ENCODE measurements around the gene EMP3.

Gene EMP3

DNA sequence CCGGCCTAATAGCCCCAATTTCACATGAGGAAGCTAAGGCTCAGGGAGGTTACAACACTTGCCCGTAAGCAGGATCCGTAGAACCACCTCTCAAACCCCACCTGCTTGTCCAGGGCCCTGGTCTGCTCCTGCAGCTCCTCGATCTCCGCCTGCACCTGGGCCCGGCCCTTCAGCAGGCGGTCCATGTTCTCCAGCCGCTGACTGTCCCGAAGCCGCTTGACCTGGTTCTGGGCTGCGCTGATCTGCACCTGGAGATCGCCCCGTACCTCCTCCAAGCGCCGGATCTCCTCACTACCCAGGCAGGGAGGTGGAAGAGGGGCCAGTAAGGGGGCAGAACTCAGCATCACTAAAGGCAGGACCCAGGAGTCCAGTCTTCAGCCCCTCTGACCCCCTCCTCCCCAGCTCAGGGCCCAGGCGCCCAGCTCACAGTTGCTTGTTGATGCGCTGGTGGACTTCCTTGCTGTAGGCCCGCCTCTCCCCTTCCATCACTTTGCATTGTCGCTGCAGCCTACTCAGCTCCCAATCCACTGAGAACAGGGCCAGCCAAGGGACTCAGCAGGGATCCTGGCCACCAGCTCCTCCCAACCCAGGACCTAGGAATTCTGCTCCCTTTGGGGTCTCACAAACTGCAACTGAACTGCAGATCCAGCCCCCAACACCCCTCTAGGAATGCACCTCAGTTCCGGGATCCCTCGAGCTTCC is 6.9 kb upstream of the EMP3 start:
- no peak for DNase-seq

DNA sequence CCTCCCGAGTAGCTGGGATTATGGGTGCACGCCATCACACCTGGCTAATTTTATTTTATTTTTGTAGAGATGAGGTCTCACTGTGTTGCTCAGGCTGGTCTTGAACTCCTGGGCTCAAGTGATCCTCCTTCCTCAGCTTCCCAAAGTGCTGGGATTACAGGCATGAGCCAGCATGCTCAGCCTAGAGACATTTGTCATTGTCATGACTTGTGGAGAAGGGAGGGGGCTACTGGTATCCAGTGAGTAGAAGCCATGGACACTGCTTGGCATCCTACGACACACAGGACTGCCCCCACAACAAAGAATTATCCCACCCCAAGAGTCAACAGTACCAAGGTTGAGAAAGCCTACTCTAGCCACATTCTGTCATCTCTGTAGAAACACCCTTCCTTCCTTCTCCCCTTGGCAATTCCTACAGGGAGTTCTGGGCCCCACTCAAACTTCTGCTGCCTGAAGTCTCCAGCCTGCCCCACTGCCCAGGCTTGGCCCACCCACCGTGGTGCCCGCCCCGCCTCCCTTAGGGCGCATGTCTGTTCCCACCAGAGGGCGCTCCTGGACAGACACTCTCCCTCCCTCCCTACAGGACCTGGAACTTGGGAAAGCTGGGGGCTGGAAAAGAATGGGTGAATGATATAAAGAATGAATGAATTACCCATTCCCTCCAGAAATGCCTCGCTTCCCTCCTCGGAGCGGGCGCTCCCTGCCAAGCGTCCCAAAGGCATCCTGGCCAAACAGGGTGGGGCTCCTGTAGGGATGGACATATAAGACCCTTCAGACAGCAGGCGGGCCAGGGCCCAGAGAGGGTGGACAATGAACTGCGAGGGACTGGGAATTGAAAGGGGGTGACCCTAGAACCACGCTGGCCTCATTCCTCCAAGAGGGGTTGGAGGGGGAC is 5.5 kb upstream of the EMP3 start:
- peak; percentile 27 to 49 for DNase-seq

DNA sequence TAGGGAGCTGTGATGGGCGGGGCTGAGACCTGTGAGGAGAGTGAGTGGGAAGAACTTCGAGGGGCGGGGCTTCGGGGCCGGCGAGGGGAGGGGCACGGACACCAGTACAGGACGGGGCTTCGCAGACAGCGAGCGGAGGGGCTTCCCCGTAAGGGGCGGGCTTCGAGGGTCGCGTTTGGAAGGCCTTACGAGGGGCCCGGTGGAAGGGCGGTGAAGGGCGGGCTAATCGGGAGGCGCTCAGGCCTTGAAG is 4.1 kb upstream of the EMP3 start:
- DNase-seq, result peak; percentile 82 to 93

DNA sequence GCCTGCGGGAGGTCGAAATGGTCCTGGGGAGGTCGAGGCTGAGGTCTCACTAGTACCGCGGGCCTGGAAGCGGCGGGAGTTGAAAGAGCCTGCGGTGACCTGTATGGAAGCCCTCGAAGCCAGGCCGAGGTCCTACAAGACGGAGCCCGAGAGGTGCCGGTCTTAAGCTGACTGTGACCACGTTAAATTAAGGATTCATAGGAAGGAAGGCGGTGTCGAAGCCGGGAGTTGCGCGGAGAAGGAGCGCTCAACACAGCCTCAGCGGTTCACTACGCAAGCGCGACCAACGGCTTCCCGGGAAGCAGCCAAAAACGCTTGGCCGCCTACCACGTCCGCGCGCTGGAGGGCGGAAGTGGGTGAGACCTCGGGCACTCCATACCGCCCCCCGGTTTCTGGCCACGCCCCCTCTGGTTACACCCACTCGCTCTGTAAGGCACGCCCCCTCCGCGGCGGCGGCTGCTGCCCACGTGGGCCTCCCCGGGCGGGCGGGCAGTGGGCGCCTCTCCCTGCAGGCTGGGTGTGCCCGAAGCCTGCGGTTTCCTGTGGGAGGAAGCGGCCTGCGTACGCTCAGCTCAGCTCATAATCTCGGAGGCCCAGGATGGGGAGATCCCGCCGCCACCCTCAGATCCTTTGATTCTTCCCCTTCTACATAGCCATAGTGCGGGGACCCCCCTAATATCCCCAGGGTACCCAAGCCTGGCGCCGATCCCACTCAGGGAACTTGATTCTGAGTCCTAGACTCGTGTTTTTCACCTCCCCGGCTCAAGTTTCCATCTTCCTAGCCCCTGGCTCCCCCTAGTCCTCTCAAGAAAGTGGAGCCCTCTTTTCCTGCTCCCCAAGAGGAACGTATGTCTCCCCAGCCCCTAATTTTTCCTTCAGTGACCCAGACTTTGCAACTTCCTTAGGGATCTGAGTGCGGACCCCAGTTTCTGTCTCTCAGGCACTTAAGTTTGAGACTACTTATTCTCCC is 3.4 kb upstream of the EMP3 start:
- DNase-seq, result peak; percentile 76 to 90

DNA sequence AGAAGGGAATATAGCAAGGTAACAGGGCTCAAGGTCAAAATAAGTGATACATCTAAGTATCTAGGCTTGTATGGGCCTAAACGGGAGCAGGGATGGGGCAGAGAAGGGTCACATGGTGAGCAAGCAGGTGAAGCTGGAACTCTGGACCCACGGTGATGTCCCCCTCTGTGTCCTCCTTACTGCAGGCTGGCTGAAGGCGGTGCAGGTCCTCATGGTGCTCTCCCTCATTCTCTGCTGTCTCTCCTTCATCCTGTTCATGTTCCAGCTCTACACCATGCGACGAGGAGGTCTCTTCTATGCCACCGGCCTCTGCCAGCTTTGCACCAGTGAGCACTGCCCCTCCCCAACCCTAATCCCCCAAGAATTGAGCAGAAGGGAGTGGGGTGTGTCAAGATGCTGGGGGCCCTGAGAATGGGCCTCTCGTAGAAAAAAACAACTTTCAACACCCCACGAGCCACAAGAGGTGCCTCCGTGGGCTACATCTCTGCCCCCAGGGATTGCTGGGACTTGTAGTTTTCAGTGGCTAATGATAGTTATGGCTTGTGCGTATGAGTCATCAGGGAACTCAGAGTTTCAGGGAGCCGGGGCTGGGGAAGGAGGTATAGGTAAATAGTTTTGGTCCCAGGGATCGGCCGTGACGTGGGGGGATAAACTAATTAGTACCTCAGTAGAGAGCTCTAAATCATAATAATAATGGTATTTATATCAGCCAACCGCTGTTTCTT is 4.0 kb downstream of the EMP3 start:
- peak in 1 of 2 experiments; percentile 19 for DNase-seq

DNA sequence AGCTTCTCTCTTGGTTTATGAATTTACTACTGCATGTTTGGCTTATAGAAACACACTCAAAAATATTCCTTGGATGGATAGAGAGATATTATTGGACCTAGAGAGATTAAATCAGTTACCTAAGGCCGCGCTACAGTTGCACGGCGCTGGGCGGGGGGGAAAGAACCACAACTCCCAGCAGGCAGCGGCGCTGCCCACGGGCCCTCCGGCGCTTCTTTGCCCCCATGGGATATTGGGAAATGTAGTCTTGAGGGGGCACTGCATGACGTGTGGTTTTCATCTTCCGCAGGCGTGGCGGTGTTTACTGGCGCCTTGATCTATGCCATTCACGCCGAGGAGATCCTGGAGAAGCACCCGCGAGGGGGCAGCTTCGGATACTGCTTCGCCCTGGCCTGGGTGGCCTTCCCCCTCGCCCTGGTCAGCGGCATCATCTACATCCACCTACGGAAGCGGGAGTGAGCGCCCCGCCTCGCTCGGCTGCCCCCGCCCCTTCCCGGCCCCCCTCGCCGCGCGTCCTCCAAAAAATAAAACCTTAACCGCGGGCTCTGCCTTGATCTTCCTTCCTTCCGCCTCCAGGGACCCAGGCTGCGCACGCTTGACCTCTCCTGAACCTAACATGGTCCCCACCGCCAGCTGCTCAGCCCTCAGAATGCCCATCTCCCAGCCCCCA is 4.8 kb downstream of the EMP3 start:
- DNase-seq, result no peak

DNA sequence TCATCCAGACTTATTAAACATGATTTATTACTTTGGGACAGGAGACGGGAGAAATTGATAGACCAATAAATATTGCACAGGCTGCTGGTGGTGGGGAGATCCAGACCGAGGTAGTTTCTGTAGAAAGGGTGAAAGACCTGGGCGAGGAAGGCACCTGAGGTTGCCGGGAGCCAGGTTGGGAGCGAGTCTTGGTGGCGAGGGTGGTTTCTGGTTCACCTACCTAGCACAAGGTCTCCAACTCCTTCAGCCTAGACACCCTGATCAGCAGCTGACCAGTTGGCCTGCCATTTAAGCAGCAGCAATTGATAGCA is 7.0 kb downstream of the EMP3 start:
- DNase-seq, result no peak

DNA sequence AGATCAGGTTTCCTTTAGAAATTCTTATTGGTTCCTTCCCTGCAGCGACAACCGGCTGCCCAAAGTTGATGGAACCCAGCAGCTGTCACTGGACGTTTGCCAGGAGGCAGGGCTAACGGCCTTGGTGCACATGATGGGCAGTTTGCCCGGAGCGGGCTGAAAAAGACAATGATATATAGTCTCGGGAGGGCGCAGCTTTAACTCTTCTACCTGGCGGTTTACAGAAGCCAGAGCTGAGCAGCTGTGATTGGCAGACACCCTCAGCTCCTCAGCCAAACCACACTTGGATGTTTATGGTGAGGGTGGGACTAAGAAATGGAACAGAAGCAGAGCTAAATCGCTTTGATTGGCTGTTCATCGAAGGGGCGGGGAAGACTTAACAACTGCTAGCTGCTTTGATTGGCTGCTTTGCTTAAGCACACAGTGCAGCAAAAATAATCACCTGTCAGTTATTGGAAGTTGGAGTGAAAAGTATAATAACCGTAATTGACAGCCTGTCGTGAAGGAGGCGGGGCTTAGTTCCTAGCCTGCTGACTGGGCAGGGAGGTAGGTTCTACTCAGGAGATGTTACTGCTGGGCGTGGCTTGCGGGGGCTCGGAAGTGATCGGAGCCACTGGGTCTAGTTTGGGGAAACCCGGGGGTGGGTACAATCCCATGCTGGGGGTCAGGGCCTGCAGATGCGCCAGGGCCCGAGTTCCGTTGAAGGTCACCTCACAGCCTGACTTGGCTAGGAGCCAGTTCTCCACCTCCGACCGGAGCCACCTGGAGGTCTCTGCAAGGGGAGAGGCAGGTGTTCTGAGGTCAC is 7.5 kb downstream of the EMP3 start:
- DNase-seq, result peak in 1 of 2 experiments; percentile 32

DNA sequence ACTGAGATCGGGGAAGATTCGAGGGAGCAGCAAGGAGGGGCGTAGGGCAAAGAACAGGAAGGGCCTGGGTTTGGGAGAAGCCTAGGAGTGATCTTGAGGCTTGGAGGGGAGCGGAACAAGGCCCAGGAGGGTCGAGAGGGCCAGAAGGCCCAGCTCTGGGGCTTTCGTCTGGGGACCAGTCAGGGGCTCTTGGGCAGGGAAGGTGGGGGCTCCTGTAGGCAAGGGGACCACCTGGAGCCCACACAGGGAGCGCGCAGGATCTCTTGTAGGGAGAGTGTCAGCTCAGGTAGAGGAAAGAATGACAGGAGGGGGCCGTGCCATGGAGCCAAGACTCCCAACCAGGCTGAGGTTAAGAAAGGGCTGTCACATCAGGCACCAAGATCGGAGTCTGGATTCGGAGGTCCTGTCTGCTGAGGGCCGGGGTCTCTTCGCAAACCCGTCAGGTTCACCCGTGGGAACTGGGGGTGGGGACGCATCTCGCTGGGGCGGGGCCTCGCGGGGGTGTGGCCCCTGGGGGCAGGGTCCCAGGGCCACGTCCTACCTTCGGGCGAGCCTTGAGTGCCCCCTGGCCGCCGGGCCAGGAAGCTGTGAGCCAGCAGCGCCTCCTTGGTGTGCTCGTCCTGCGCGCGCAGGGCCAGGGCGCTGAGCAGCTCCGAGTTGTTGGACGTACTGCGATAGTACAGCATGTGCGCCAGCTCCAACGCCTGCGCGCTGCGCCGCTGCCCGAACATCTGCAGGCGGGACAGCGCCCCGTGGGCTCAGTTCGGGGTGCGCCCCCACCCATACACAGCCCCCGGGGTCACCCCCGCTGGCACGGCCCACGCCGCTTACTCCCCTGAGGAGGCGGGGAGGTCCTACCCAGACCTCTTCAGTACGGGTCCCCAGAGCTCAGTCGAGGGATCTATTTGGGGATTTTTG is 8.4 kb downstream of the EMP3 start:
- DNase-seq, result peak in 1 of 2 experiments; percentile 3

DNA sequence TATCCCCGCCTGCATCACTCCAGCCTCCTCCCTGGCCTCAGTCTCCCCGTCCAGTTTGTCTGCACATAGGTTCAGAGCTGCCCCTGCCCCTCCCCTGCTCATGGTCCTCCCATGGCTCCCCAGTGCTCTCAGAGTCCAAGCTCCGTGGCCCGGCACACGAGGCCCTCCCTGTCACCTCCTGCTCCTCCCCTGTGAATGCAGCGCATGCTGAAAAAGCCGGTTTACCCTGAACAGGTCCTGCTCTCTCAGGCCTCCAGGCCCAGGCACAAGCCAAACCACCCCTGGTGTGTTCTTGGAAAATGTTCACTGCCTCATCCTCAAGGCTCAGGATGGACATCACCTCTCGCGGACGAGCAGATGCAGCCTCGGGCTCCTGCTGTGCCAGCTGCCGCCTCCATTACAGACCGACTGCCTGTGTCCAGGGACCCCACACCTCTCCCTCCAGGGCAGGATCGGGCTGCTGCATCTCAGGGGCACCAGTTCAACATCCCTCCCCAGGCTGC is 13.0 kb downstream of the EMP3 start:
- DNase-seq, result no peak

DNA sequence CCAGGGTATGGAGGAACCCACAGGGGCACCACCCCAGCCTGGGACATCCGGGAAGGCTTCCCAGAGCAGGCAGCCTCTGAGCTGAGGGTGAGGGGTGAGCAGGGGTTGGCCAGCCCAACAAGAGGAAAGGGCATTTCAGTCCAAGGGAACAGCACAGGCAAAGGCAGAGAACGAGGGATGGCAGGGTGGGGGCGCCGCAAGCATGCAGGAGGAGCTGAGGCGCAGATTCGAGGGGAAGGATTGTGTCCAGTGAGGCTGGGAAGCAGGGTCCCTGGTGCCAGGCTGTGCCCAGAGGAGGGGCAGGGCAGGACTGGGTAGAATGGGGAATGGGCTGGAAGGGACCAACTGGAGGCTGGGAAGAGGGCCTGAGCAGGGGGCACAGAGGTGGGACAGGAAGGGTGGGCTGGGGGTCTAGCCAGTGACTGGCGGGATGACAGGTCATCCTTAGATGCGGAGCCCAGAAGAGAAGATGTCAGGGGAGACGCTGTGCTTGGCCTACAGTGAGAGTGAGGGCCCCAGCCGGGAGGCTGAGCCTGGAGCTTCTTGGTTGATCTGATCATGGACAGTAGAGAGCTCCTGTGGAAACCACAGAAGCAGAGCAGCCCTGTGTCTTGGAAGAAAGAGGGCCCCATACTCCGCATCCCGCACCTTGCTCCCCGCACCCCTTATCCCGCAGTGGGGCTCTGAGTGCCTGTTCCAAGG is 13.6 kb downstream of the EMP3 start:
- no peak for DNase-seq

DNA sequence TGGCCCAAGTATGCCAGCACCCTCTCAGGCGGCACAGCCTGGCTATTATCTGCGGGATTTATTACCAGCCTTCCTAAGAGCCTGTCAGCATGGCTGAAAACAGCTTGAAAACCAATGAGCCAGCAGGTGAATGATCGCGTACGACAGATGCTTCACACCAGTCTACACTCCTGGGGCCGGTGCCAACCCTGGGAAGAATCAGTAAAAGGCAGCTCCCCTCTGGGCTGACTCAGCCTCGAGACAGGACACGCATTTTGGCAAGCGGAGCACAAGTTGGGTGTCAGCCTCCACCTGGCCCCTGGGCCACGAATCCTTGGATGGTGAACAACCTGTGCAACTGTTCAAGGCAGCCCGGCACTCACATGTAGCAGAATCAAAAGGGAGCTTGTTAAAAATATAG is 15.6 kb downstream of the EMP3 start:
- DNase-seq, result no peak

DNA sequence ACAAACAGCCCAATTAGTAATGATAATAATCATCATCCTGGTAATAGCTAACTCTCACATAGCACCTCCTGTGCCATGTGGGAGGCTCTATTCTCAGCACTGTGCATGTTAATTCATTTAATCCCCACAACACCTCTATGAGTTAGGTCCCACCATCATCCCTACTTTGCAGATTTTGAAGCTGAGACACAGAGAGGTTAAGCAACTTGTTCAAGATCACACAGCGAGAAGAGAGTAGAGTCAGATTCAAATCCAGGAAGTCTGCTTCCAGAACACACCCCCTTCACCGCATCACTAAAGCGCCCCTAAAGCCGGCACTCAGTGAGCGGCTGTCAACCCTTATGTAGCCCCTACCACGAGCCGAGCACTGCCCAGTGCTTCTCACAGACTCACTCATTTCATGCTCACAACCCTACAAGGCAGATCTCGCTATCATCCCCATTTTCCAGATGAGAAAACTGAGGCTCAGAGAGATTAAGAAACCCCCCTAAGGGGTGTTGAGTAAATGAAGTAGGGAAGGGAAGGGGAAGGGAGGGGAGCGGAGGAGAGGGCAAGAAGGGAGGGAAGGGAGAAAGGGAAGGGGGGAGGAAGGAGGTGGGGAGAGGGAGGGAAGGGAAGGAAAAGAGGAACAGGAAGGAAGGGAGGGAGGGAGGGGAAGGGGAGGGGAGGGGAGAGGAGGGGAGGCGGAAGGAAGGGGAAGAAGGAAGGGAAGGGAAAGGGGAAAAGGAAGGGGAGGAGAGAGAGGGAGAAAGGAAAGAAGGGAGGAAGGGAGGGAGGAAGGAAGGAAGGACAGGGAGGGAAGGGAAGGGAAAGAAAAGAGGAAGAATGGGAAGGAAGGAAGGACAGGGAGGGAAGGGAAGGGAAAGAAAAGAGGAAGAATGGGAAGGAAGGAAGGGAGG is 16.4 kb downstream of the EMP3 start:
- DNase-seq, result no peak

DNA sequence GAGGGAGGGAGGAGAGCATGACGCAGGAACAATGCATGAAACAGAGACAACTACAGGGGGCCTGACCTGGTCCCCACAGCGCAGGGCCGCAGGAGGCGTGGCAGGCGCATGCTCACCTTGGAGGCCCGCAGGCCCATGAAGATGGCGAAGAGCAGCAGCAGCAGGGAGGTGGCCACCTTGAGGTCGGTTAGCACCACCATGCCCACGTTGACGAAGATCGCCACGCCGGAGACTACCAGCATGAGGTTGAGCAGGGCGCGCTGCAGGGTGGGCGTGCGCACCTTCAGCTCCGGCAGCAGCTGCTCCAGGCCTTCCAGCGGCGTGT is 17.0 kb downstream of the EMP3 start:
- DNase-seq, result no peak

DNA sequence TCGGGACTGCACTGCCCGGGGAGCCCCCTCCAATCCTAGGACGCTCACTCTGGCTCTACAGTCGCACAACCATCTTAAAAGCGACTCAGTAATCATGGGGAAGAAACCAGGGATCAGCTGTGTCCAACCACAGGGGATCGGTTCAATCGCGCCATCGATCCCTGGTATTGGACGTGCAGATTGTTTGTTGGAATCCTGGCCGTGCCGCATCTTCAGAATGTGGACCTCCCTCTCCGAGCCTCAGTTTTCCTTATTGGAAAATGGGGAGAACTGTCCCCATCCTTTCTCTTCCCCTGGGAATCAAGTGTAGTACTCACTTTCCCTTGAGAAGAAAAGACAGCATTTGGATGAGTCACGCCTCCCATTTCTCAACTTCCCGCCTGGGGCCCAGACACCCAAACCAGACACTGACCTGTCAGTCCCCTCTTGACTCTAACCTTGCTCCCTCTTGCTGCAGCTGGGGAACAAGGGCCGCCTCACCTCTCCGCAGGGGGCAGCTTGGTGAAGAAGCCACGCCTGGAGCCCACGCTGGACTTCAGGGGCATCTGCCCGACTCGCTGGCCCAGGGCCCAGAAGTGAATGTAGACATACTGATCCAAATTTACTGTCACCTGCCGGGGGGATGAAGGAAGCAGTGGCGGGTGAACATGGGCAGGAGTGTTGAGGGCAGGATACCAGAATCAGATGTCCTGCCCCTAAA is 17.6 kb downstream of the EMP3 start:
- DNase-seq, result no peak

DNA sequence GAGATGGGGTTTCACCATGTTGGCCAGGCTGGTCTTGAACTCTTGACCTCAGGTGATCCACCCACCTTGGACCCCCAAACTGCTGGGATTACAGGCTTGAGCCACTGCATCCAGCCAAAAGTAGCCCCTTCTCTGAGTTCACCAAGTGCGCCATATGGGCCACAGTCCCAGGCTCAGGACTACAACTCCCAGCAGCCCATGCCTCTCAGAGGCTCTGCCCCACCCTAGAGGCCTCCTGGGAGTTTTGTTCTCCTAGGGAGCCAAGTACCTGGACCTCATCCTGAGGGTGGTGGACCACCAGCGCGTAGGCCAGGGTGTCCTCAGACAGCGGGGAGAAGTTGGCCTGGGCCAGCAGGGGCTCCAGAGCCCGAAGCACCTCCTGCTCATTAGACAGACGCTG is 19.5 kb downstream of the EMP3 start:
- DNase-seq, result no peak

DNA sequence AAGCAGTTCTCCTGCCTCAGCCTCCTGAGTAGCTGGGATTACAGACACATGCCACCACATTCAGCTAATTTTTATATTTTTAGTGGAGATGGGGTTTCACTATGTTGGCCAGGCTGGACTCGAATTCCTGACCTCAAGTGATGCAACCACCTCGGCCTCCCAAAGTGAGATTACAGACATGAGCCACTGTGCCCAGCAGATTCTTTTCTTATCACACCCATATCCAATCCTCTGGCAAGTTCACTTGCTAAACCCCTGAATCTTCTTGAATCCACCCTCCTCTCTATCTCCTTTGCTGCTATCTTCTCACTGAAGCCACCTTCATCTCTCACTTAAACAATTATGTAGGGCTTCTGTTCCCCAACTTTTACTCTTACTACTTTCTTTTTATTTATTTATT is 20.8 kb downstream of the EMP3 start:
- no peak for DNase-seq

DNA sequence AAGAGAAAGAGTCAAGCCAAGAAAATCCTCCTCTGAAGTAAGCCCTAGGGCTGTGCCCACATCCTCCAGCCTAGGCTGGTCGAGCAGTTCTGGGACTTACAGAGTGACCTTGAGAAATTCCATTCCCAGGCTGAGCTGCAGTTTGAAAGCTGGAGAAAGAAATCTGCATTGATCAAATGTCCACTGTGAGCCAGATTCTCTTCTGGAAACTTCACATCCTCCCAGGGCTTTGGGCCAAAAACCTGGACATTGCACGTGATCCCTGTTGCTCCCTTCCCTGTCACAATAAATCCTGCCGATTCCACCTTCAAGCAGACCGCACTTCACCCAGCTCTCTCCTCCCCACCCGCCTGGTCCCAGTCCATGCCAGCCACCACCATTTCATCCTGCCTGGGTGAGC is 22.7 kb downstream of the EMP3 start:
- DNase-seq, result no peak

All from SW 1271 (cell line).